Retina (tissue), 1 donor: ENCODE data around the gene PPP1R3D.

Experiments used
- DNase-seq: peaks from one replicate; pipeline ENCODE4 v3.0.0-alpha.2; 2016

The PPP1R3D gene

DNA sequence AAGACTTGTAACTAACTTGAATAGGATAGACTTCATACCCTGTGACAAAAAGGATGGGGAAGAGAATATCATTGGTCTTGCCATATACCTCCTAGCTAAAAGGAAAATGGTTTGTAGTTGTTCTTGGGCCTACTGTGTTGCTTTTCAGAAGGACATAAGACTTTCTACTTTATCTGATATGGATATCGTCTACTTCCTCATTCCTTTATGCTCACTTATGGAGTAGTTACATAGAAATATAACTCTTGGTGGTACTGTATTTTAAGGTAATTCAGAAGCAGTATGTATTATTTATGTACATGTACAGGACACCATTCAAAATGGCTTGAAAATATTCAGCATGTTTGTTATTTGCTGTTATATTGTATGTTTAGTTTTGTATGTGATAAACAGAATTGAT, 8.1 kb upstream of the PPP1R3D start:
- DNase-seq, result no peak

DNA sequence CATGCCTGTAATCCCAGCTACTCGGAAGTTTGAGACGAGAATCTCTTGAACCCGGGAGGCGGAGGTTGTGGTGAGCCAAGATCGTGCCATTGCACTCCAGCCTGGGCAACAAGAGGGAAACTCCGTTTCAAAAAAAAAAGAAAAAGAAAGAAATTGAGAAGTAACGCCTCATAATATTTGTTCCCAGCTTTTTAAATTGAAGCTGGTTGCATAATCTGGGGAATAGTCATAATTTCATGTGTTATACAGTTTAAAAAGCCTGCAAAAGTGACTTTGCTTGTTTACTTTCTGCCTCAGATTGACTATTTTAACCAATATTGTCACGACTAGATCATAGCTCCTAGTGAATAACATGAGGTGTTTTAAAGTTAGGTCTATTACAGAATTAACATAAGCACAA, 7.3 kb upstream of the PPP1R3D start:
- no peak for DNase-seq

DNA sequence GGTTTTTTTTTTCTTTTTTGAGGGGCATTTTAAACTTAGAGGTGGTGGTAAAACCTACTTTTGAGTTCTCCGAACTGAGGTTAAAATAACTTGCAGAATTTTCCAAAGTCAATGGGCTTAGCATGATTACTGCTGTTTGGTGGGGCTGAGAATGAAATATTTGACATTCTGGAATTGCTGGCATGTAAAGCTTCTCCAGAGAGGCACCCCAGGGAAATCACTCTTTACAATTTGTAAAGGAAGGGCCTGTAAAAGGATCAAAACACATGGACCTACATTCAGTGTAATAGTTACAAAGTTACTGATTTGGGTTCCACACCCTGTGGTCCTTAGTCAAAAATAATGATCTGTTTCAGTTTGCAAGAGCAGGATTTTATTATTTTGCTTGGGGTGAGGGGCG, 5.6 kb upstream of the PPP1R3D start:
- no peak for DNase-seq

DNA sequence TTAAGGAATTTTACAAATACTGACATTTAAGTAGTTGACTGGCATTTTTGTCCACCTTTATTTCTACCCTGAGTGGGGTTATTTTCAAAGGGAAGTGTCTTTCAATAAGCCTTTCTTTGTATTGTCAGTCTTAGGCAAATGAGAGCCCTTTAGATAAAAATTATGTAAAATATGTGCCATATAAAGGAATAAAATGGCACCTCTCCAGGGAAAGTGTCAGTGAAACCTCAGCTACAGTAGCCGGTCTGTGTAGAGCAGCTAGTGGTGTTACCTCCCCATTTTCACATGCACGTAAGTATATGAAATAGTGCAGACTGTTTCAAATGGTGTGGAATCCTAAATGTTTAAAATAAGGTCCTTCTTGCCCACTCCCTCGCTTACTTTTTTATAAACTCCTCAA, 5.1 kb upstream of the PPP1R3D start:
- no peak for DNase-seq

DNA sequence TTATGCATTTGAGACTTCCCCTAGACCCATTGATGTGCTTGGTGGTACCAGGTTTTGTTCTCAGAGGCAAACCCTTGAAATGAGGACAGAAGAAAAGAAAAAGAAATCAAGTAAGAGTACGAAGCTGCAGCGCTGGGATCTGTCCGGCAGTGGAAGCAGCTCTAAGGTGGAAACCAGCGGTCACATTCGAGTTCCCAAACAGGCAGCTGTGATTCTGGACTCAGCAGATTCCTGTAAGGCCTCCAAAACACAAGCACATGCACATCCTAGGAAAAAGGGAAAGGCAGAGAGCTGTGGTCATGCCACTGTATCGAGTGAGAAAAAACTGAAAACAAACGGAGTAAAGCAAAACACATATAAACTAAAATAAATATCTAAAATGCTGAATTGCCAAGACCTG, 4.6 kb upstream of the PPP1R3D start:
- no peak for DNase-seq

DNA sequence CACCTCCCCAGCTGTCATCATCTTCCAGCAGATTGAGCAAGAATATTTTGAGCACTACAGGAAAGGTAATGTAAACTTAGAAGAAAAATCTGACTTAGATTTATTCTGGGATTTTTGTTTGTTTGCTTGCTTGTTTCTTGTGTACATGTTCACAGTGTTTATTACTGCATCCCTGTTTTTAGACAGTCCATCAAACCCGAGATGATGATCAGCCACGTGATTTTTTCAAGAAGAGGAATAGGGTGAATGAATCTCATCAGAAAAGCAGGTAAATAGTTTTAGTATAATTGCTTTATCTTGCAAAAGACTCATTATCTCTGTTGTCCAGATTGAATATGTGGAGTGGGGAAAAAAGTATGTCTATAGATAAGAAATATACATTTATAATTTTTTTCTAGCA, 2.1 kb upstream of the PPP1R3D start:
- no peak for DNase-seq

DNA sequence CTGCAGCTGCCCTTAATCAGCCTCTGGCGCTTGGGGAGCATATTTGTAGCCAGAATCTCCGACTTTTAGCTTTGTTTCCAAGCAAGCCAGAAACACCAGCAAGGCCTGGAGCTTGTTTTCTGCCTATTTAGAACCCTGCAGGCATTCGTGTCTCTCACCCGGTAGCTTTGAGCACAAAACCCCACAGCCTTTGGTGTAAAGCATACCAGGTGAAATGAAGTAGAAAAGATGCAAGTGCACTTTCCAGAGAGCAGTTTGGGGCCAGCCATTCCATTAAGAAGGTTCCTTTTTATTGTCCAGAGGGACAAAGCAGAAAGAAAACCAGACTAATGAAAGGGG, 820 bp upstream of the PPP1R3D start:
- no peak for DNase-seq

DNA sequence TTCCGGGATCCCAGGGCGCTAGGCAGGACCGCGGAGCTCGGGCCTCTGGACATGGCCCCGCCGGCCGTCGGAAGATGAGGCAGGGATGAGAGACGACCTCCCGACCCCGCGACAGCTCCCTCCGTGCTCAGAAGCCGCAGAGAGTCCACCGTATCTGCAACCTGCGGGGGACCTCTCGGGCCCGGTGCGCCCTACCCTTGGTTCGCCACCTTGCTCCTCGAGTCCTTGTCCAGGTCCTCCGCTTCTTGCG, 301 bp downstream of the PPP1R3D start:
- DNase-seq, result no peak

DNA sequence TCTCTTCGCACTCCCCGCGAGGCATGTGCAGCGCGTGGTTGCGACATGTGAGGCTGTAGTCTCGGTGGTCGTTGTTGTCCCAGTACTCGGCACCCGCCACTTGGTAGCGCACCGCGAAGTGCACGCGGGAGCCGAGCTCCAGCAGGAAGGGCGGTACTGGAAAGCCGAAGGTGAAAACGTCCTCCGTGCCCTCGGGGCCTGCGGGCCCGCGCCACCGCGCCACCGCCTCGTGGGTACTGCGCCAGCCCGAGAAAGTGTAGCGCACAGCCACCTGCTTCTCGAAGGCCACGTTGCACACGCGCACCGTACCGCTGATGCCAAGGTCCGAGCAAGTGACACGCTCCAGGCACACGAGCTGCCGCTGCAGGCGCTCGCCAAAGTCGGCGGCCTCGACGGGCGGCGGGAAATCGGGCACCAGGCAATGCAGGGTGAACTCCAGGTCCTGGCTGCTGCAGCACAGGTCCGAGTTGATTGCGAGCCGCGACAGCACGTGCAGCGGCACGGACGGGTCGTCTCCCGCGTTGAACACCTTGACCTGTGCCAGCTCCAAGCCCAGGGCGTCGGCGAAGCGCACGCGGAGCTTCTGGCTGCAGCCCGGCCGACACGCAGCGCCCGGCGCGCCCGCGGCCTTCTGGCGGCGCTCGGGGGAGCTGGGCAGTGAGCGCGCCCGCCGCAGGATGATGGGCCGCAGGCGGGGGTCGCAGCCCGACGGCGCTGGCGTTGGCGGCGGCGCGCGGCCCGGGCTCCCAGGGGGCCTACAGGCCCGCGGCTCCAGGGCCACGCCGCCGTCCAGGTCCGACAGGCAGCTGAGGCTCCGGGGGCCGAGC, 840 bp downstream of the PPP1R3D start:
- peak; percentile 52 for DNase-seq

DNA sequence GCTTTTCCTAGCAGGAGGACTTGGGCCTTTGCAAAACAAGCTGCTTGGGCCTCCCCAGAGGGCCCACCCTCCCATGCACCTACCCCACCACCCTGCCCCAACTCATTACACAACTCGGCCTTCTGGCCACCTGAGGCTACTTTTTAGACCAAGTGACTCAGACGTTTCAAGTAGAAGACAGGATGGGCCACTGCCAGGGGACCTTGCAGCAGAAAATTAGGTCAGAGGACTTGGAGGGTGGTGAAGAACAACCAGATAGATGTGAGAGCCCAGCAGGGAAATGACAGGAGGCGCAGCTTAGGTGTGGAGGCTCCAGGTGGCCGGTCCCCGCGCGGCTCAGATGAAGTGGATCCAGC, 1.4 kb downstream of the PPP1R3D start:
- DNase-seq, result no peak

DNA sequence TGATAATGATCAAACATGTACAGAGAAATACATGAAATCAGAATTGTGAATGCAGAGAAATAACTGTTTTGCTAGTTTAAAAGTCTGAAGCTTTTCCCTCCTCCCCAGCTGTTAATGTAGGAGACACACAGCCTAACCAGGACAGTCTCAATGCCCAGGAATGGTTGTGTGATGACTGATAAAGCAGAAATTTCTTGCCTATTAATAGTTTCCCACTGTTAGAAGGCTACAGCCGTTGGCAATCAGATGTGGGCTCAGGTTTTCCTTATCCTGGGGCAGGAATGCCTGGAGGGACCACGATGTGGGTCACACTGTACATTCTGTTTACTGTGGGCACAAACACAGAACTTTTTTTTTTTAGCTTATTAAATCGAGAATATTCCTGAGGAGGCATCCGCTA, 1.9 kb downstream of the PPP1R3D start:
- DNase-seq, result no peak

DNA sequence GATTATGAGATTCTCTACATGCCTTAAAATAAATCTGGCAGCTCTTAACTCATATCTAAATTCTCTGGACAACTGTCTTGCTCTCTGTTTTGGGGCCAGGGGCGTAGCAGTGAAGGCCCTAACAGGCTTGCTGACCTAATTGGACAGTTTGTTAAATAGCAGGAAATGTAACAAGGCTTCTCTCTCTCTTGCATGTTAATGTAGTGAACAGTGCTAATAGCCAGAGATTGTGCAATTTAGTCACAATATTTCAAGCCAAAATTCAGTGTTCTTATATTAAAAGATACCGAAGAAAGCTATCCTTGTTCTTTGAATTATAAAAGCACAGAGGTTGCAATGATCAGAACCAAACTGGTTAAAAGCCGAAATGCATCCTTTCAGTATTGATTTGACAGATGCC, 3.0 kb downstream of the PPP1R3D start:
- no peak for DNase-seq

DNA sequence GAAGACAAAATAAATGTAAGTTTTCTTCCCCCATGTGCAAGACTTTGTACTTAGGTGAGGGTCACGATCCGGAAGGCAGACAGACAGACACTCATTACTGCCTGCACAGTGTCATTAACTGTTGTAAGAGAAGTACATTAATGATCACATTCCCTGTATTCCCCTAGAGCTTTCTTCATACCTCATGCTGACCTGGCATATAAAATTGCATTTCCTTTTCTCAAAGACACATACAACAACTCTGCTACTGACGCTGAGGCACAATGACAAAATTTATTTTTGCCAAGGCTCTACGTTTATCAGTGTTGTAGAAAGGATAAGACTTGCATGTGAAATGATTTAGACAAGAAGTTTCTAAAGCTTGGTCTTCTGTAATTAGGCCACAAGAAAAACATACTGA, 3.7 kb downstream of the PPP1R3D start:
- DNase-seq, result no peak

DNA sequence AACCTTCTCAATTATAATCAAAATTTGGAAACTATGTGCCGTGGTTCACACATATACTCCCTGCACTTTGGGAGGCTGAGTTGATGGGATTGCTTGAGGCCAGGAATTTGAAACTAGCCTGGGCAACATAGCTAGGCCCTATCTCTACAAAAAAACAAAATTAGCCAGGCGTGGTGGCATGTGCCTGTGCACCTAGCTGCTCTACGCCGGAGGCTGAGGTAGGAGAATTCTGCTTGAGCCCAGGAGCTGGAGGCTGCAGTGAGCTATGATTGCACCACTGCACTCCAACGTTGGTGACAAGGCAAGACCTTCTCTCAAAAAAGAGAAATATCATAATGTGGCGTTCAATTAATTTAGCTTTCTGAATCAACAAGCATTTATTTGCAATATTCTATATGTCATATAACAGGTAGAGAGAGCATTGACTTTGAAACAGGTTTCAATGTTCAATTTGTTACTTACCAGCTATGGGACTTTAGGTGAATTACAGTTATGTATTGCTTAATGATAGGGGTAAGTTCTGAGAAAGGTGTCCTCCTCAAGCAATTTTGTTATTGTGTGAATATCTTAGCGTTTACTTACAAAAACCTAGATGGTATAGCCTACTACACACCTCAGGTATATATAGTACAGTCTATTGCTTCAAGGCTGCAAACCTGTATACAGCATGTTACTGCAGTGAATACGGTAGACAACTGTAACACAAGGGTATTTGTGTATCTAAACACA, 4.5 kb downstream of the PPP1R3D start:
- no peak for DNase-seq

DNA sequence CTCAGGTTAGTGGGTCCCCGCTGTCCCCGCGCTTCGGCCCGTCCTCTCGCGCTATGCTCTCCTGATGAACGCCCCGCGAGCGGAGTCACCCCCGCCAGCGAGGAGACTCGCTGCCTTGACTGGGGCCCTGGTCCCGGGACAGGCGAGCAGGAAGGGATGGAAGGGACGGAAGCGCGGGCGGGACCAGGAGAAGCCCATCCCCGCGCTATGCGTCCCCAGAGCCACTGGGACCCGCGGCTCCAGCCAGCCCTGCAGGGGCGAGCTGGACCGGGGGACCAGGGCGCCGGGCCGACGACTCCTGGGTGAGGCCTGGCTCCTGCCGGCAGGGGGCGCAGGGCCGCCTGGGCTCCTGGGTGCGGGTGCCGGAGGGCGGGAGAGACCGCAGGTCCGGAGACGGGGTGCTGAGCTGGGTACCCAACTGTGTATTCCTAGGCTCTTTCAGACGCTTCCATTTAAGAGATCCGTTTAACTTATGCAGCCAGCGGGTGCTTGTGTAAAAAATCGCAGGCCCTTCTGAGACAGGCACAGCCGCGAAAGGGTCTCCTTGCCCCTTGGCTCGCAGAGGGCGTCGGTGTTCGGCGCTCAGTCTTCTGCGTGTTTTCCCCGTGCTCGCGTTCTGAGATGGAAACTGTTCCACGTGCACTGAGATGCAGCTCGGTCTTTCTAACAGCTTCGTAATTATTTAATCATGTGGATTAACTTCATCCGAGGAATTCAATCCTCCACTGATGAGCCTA, 6.1 kb downstream of the PPP1R3D start:
- peak; percentile 94 for DNase-seq

DNA sequence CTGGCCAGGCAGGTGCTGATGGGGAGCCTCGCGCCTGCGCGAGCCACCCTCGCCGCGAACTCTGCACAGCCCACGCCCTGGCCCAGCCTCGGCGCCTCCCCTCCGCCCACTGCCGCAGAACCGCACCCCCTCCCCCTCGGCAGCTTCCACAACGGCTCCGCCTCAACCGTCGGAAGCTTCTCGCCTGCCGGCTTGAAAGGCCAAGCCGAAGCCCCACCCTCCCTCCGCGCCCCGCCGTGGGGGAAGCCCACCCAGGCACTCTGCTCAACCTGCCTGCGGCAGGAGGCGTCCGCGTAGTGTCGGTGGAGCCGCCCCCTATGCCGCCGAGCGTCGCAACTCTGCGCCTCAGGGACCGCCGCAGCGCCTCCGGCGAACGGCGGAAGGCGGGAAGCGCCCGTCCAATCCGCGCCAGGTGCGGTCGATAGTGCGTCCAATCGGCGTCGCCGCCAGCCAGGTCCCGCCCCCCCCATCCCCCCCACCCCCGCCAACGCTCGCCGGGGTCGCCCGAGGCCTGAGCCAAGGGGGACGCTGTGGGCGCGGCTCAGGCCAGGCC, 6.7 kb downstream of the PPP1R3D start, which contains the start of gene SYCP2:
TSS of gene SYCP2 (minus strand) at position 342 of the 553 bp plus-strand sequence. CDS start 11,224 bp downstream, outside the sequence.
- no peak for DNase-seq

DNA sequence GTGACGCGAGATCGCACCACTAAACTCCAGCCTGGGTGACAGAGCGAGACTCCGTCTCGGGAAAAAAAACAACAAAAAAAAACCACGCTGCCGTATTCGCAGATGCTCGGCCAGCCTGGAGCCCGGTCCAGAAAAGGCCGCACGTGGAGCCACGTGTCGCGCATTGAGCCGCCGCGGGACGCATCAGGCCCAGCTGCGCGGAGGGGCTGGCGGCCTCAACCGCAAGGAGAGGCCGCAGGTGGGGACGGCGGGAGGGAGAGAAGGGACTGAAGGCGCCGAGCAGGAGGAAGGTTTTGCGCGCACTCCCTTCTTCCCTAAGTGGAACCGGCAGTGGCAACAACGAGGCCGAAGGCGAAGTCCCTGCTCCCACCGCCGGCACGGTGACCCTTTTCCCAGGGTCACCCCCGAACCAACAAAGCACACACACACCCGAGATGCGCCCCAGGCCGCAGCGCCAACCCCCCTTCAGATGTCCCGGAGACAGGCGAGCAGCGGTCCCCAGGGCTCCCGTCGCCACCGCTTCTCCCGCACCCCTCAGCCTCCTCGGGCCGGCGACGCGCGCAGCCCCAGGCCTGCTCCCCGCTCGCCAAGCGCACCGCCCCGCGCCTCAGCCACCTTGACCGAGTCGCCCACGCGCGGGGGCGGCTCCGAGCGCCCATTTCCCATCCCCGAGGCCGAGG, 7.3 kb downstream of the PPP1R3D start:
- DNase-seq, result no peak

DNA sequence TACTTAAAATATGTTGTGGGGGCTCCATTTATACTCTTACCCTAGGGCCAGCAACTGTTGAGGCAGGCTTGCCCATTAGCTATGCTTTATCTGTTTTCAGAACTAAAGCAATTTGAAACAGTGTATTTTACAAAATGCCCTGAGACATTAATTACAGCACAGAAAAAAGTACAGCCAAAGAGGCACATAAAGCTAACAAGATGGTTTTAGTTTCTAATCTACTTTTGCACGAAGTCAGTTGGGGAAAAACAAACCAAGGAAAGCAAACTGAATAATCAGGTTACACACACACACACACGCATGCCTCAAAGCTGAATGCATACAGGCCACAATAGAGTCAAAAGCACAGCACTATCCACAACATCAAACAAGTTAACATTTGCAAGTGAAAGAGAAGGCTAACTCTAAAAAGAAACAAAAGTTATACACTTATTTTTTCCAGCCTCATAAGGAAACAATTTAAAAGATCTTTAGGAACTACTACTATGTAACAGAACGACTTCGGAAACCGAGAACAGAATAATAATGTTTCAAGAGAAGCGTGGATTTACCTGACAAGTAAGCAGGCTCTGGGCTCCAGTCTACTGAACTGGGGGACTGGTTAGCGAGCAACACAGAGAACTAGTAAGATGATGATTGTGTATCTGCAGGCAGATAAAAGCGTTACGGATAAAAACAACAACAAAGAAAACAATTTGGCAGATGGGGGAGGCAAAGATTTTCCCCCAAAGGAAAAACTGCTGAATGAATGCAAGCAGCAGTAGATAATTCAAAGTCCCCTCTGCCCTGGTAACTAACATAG, 8.4 kb downstream of the PPP1R3D start:
- DNase-seq, result no peak

DNA sequence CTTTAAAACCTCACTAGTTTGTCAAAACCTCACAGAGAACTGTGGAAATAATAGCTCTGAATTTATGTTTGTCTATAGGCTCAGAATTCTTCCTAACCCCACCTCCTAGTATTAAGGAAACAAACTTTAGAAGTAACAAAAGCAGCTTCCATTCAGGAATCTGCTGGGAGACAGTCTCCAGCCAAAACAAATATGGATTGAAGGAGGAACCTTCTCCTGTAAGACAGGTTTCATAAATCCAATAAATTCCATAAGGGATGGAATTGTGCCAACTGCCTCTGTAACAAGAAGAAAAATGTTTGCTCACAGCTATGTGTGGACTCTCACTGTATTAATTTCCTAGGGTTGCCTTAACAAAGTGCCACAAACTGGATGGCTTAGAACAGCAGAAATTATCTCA, 14.2 kb downstream of the PPP1R3D start:
- DNase-seq, result no peak

DNA sequence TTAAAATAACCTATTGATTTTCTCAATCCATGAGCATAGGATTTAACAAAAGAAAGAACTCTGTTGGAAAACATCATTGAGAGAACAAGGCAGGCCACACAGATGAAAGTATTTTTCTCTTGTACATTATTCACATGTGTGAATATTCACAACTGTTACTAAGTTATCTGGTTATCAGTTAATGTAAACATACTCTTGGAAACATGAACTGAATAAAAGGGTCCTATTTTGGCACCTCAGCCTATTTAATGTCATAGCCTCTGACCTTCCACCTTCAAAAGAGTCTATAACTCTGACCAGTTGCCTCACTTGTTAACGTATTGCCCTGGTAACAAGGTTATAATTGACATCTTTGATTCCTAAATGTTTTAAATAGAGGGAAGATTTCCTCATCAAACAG, 14.7 kb downstream of the PPP1R3D start:
- no peak for DNase-seq

DNA sequence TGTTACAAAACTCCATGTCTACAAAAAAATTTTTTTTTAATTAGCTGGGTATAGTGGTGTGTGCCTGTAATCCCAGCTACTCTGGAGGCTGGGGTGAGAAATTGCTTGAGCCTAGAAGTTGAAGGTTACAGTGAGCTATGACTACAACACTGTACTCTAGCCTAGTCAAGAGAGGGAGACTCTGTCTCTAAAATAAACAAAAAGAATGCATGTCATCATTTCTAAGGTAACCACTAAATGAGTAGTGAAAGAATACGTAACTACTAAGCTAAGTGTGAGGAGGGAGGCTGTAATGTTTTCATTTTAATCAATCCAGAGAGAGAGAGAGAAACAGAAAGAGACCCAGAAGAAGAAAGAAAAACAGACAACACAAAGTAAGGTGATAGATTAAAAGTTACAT, 16.6 kb downstream of the PPP1R3D start:
- no peak for DNase-seq

DNA sequence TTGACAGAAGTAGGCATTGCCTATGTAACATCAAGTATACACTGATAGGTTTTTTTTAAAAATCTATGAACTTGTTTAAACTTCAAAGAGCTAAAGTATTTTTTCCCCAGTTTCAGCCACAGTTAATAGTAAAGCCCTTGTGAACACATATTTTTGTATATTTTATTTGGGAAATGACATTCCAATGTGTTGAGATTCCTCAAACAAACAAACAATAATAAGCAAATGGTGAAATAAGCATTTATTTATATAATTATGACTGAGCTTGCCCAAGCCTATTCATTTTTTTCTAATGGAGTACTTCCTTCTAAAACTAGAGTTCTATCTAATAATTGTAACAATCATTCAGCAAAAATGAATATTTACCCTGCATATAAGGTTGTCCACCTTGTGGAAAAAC, 19.2 kb downstream of the PPP1R3D start:
- DNase-seq, result no peak

DNA sequence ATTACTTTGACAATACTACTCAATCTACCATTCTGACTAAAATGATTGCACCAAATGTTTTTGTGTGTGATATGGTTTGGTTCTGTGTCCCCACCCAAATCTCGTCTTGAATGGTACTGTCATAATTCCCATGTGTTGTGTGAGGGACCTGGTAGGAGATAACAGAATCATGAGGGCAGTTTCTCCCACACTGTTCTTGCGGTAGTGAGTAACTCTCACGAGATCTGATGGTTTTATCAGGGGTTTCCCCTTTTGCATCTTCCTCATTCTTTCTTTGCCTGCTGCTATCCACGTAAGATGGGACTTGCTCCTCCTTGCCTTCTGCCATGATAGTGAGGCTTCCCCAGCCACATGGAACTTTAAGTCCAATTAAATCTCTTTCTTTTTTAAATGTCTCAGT, 27.5 kb downstream of the PPP1R3D start:
- no peak for DNase-seq
